Natural killer cell treated with Interleukin-12 subunit alpha and Interleukin-12 subunit beta and Interleukin-15 and Interleukin-18, amount 100 ng/mL, for 72 hours (primary cell): ENCODE results near the gene SERPINE1. TPM values are rescaled to one million over a fixed set of nuclear protein-coding genes. Genes with fewer than 3 reads are reported as not detected.
A peak's percentile ranks its signal among the peaks of the same experiment; 100 is the strongest.

ENCODE experiments used
- ATAC-seq, 2 donors: fragments of 150-1000 bp; cut with Tn5 transposase in 1 of 2; sonication (Bioruptor Pico), chemical (Tn5 transposase) in 1 of 2; 2 replicates each; pipeline ENCODE4 v1.10.0; 2021
- DNase-seq: peaks from one replicate; pipeline ENCODE4 v3.0.0; 2022; ENCODE audit warnings: low spot score
- H3K27ac Mint-ChIP-seq, 2 donors: 1 replicate in 1 of 2; 2 replicates in 1 of 2; pipeline ENCODE4 v1.8.0; 2022; ENCODE audit warnings: mixed read lengths in 2 of 2, mild to moderate bottlenecking in 1 of 2, moderate library complexity in 1 of 2
- H3K27me3 Mint-ChIP-seq, 2 donors: 1 replicate in 1 of 2; 2 replicates in 1 of 2; pipeline ENCODE4 v1.8.0; 2022; ENCODE audit warnings: mixed read lengths in 2 of 2
- H3K36me3 Mint-ChIP-seq: one replicate; pipeline ENCODE4 v1.8.0; 2022; ENCODE audit warnings: mixed read lengths
- H3K4me1 Mint-ChIP-seq, 2 donors: 1 replicate in 1 of 2; 2 replicates in 1 of 2; pipeline ENCODE4 v1.8.0; 2022; ENCODE audit warnings: low read depth in 2 of 2, mixed read lengths in 2 of 2, mild to moderate bottlenecking in 1 of 2
- H3K4me3 Mint-ChIP-seq: one replicate; pipeline ENCODE4 v1.8.0; 2022; ENCODE audit warnings: mixed read lengths
- H3K9me3 Mint-ChIP-seq: 2 replicates; pipeline ENCODE4 v1.8.0; 2022; ENCODE audit warnings: mixed read lengths
- total RNA-seq, 2 donors: library from RNA; stranded (reverse); gene quantifications; one replicate each; pipeline ENCODE4 v1.2.3, GENCODE V29; 2022

SERPINE1 gene
- total RNA-seq, 2 donors from 2014 or later, result not detected

DNA sequence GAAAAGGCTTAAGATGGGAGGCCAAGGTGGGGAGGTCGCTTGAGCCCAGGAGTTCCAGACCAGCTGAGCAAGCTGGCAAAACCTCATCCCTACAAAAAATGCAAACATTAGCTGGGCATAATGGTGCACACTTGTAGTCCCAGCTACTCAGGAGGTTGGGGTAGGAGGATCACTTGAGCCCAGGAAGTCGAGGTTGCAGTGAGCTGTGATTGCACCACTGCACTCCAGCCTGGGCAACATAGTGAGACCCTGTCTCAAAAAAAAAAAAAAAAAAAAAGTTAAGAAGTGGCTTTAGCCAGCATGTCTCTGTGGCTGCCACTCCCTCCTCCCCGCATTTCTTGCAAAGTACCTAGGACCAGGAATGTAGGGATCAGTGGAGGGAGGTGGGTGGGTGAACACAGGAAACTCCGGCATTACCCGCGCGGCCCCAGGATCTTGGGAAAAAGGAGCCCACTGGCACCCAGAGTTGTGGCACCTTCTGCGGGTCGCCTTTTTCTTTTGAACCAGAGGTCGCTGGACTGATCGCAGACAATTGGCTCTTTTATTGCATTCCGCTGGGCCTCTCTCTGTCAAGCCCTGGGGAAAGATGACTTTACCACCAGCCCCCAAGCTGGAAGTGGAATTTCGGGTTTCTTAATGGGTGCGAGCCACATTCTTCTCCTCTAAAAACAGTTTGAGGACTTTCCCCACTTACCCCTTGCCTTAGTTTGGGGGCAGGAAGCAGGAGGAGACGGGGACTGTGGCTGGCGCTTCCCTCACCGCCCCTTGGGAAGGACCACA is 35.0 kb downstream of the SERPINE1 start:
- ATAC-seq (no peak), DNase-seq (no peak)
- Mint-ChIP-seq H3K9me3 (no peaks in the 10 kb centered on the region), H3K27me3 (peaks cover 14% of the 10 kb centered on the region in 2 donors), H3K4me3 (peak overlapping the region; percentile 64), H3K4me1 (peaks cover 10 to 14% of the 10 kb centered on the region in 2 donors), H3K27ac (no peak overlapping the region), H3K36me3 (no peaks in the 10 kb centered on the region)

DNA sequence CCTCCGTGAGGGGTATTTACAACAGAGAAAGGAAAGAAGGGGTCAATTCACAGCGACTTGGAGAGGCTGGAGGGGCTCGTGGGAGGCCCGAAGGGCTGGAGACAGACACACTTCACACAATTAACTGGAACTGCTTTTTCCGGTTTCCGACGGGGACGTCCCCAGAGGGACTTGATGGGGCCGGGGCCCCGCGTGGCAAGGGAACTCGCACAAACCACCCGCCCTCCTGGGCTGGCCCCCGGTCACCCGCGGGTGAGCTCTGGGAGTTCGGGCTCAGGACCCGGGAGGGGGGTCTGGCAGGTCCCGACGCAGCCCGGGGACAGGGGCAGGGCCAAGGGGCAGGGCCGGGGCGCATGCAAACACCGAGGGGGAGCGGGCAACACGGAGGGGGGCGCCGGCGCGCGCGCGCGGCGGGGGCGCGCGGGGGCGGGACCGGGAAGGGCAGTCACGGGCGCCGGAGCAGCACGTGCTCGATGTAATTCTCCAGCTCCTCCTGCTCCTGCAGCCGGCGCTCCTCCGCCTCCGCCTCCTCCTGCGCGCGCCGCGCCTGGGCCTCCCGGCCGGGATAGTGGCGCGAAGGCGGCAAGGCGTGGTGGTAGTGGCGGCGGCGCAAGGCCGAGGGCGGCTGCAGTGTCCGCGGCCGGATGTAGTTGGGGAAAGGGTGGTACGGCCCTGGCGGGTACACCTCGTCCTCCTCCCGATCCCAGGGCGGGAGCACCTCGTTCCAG is 35.8 kb downstream of the SERPINE1 start:
- DNase-seq, result no peak
- Mint-ChIP-seq H3K9me3 (no peaks in the 10 kb centered on the region), H3K36me3 (no peaks in the 10 kb centered on the region), H3K27me3 (peaks cover 22% of the 10 kb centered on the region in 2 donors), H3K4me1 (peaks cover 14 to 20% of the 10 kb centered on the region in 2 donors), H3K27ac (no peak overlapping the region), H3K4me3 (peak overlapping the region; percentile 64)
- peak in 1 of 2 donors; percentile 25 for ATAC-seq

DNA sequence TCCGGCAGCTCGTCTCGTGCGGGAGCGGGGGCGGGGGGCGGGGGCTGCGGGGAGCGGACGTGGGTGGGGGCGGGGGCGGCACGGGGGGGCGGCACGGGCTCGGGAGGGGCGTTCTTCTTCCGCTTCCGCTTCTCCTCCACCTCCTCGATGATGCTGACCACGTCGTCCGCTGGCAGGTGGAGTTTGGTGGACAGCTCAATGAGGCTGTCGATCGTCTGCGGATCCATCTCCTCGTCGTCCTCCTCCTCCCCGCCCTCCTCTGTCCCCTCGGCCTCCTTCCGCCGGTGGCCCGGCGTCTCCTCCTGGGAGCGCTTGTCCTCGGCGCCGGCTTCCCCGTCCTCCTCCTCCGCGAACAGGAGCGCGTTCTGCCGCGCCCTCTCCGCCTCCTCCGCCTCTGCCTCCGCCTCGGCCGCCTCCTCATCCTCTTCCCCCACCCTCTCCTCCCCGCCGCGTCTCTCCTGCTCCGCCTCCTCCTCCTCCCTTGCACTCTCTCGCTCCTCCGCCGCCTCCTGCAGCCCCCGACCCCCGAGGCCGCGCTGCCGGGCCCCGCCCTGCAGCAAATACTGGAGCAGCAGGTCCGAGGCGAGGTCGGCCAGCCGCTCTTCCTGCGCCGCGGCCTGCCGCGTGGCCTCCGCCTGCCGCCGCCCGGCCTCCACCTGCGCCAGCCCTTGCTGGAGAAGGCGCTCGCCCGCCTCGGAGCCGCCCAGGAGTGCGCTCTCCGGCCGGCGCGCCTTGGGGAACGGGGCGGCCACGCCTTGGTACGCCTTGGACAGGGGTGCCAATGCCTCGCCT is 36.6 kb downstream of the SERPINE1 start:
- Mint-ChIP-seq H3K36me3 (no peaks in the 10 kb centered on the region), H3K4me1 (peaks cover 18 to 24% of the 10 kb centered on the region in 2 donors), H3K4me3 (peak overlapping the region; percentile 64), H3K27me3 (peaks cover 27 to 30% of the 10 kb centered on the region in 2 donors), H3K27ac (no peak overlapping the region), H3K9me3 (no peaks in the 10 kb centered on the region)
- DNase-seq (no peak), ATAC-seq (peak; percentile 36 to 40)

DNA sequence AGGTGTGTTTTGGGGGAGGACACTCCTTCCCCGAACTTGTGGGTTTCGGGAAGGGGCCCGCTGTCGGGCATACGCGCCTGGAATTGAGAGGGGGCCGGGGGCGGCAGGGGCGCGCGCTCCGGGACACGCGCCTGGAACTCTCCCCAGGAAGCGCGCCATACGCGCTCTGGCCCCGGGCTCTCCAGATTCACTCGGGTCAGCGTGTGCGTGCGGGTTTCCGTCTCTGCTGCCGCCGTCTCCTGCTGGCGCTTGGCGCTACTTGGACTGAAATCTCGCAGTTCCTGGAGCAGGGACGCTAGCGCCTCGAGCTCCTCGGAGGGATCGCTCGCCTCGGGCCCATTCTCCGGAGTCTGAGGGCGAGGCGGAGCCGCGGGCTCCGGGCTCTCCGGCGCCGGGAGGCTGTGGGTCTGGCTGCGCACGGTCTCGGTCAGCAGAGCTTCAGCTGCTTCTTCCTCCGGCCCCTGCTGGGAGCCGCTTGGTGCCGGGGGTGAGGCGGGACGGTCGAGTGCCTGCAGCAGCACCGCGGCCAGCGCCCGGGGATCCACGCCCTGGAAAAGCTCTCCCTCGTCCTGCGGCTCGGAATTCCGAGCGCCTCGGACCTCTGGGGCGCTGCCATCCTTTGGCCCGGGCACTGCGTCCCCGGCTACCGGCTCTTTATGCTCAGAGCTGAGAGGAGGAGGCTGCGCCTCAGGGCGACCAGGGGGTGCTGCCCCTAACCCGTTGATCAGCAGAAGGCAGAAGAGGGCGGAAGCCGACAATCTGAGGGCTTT is 37.4 kb downstream of the SERPINE1 start:
- H3K9me3 Mint-ChIP-seq, result no peaks in the 10 kb centered on the region
- no peak for ATAC-seq
- H3K36me3 Mint-ChIP-seq, result no peaks in the 10 kb centered on the region
- peaks cover 32 to 38% of the 10 kb centered on the region in 2 donors for H3K27me3 Mint-ChIP-seq
- peak overlapping the region; percentile 36 for H3K4me3 Mint-ChIP-seq
- peaks cover 26 to 29% of the 10 kb centered on the region in 2 donors for H3K4me1 Mint-ChIP-seq
- H3K27ac Mint-ChIP-seq, result no peak overlapping the region
- no peak for DNase-seq

DNA sequence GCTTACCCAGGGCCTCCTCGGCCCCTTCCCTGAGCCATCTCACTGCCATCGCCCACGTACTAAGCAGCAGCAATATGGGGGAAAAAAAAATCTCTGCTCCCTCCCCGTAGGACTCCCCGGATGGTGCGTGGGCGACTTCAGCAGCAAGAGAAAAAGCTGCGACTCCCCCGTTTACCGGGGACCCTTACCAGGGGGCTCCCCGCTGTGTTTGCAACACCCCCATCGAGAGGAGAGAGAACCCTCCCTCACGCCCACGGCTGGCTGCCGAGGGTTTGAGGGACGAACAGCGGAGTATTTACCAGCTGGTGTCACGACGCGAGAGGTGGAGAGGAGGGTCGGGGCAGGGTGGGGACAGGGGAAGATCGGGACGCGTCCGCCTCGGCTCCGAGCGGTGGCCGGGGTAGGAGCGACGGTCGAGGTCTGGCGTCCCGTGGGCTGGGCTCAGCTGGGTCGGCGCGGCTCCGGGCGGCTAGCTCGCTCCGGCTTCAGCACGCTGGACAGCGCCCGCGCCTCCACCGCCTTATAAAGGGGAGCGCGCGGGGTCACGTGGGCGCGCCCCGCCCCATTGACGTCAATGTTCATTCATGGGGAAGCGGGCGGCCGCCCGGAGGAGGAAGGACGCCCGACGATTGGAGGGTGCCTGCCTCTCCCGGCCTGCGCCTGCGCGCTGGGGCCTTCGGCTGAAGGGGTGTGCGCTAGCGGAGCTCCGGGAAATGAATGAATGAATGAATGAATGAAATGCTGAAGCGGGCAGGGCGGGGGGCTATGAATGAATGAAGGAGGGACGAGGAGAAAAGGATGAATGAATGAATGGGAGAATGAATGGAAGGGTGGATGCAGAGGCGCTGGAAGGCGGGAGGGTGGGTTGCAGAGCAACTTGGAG is 38.4 kb downstream of the SERPINE1 start, which contains the start of gene VGF:
VGF (minus strand) TSS at position 495 of the 883 bp plus-strand sequence. CDS start 726 bp downstream, outside the sequence.
- H3K36me3 Mint-ChIP-seq, result no peaks in the 10 kb centered on the region
- no peaks in the 10 kb centered on the region for H3K9me3 Mint-ChIP-seq
- peak within 1 kb of the TSS; percentile 76 for H3K4me3 Mint-ChIP-seq
- ATAC-seq (peak; percentile 89 to 95), DNase-seq (peak; percentile 95)
- peaks cover 39 to 48% of the 10 kb centered on the region in 2 donors for H3K27me3 Mint-ChIP-seq
- peaks cover 32 to 36% of the 10 kb centered on the region in 2 donors for H3K4me1 Mint-ChIP-seq
- peak within 1 kb of the TSS in 1 of 2 donors; percentile 74 for H3K27ac Mint-ChIP-seq

DNA sequence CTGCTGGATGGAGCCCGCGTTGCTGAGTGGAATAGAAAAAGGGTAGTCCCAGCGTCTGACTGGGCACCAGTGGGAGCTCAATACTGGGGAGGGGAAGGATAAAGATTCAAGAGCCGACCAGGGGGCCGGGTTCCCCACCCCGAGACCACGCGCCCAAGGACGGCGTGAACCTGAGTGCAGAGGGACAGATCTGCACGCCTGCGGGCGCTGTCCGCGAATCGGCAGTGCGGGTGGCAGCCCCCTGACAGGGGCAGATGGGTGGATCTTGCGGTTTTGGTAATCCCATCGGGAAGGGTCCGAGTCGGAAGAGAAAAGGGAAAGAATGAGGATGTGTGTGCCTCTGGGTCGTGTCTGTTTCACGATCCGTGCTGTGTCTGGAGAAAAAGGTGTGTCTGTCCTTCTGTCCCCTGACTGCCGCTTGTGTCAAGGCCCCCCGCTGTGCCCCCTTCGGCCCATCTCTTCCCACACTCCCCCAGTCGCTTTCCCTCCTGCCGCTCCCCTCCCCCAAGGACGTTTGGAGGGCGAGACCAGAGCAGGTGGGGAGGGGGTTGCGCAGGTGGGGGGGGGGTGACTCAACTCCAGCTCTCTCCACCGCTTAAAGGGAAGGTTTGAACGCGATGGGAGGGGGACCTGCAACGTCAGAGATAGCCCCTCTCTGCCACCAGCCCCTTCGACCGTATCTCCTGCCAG is 39.2 kb downstream of the SERPINE1 start:
- peak overlapping the region in 1 of 2 donors; percentile 74 for H3K27ac Mint-ChIP-seq
- no peaks in the 10 kb centered on the region for H3K9me3 Mint-ChIP-seq
- peaks cover 46 to 56% of the 10 kb centered on the region in 2 donors for H3K27me3 Mint-ChIP-seq
- DNase-seq, result no peak
- no peak for ATAC-seq
- no peaks in the 10 kb centered on the region for H3K36me3 Mint-ChIP-seq
- peaks cover 39 to 43% of the 10 kb centered on the region in 2 donors for H3K4me1 Mint-ChIP-seq
- H3K4me3 Mint-ChIP-seq, result peak overlapping the region; percentile 76

DNA sequence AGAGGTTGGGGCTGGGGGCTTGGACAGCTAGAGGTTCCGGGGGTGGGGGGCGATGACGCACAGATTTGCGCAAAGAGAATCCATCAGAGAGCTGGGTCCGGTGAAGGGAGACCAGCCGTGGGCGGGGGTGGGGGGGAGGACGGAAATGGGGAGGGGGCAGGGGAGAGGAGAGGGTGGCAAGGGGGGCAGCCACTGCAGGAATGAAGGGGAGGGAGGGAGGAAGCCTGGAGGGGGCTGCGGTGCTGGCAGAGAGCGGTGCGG is 39.7 kb downstream of the SERPINE1 start:
- Mint-ChIP-seq H3K9me3 (no peaks in the 10 kb centered on the region), H3K36me3 (no peaks in the 10 kb centered on the region), H3K27ac (no peak overlapping the region), H3K4me3 (no peak overlapping the region), H3K27me3 (peaks cover 50 to 61% of the 10 kb centered on the region in 2 donors), H3K4me1 (peaks cover 44 to 48% of the 10 kb centered on the region in 2 donors)
- DNase-seq (no peak), ATAC-seq (no peak)

DNA sequence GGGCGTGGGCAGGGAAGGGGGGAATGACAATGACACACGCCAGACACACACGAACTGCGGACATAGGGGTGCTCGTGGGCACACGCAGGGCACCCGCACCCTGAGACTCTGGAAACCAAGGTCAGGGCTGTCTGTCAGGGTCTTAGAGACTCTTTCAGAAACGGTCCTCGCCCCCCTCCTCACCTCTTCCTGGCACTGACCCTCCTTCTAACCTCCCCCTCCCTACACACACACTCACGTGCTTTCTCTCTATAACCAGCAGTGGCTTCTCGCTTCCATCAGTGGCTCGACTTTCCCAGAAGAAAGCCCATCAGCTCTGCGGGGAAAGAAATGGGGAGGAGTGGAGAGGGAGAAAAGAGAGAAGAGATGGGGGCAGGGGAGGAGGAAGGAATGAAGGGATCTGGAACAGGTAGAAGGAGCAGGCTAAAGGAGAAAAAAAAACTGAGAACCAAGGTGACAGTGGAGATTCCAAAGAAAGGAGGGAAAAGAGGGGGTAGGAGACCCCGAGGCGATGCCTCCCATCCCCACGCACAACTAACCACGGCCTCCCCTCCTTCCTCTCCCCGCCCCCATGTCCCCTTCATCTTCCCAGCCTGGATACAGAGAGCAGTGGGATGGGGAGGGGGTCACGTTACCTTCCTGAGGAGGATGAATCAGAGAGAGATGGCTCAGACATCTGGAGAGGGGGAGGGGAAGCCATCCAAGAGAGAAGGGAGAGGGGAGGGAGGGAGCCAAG is 40.2 kb downstream of the SERPINE1 start:
- Mint-ChIP-seq H3K27ac (no peak overlapping the region), H3K4me3 (peak overlapping the region; percentile 32), H3K27me3 (peaks cover 53 to 66% of the 10 kb centered on the region in 2 donors), H3K4me1 (peaks cover 47 to 51% of the 10 kb centered on the region in 2 donors), H3K36me3 (no peaks in the 10 kb centered on the region), H3K9me3 (no peaks in the 10 kb centered on the region)
- ATAC-seq (no peak), DNase-seq (no peak)

DNA sequence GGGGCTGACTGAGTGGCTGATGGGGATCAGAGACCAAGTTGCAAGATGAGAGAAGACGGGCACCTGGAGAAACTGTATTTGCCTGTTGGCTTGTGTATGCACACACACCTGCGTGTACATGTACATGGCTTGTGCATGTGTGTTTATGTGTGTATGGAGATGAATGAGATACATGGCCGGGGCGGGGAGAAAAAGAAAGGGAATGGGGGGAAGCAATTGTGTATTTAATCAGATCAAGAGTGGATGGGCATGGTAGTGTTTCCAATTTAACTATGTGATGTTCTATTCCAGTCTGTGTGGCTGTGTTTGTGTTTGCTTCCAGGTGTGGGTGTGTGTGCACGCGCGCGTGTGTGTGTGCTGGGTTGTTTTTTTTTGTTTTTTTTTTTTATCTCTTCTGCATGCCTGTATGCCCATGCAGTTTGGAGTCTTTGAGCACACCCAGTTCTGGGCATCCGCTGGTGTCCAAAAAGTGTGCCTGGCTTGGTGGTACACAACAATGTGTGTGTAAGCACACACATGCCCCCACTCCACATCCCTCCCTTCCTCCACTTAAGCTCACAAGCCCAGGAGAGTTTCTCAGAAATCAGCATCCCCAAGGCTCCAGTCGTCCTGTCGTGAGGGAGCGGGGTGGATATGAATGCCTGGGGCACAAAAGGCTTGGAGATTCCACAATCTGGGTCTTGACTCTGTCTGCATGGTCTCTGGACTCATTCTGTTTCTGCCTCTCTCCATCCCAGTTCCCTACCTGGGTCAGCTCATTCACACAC is 40.9 kb downstream of the SERPINE1 start:
- DNase-seq (no peak), ATAC-seq (no peak)
- no peak overlapping the region for H3K4me3 Mint-ChIP-seq
- H3K36me3 Mint-ChIP-seq, result no peaks in the 10 kb centered on the region
- peak overlapping the region; percentile 6 to 24 for H3K27ac Mint-ChIP-seq
- H3K4me1 Mint-ChIP-seq, result peaks cover 47 to 51% of the 10 kb centered on the region in 2 donors
- peaks cover 56 to 70% of the 10 kb centered on the region in 2 donors for H3K27me3 Mint-ChIP-seq
- no peaks in the 10 kb centered on the region for H3K9me3 Mint-ChIP-seq

DNA sequence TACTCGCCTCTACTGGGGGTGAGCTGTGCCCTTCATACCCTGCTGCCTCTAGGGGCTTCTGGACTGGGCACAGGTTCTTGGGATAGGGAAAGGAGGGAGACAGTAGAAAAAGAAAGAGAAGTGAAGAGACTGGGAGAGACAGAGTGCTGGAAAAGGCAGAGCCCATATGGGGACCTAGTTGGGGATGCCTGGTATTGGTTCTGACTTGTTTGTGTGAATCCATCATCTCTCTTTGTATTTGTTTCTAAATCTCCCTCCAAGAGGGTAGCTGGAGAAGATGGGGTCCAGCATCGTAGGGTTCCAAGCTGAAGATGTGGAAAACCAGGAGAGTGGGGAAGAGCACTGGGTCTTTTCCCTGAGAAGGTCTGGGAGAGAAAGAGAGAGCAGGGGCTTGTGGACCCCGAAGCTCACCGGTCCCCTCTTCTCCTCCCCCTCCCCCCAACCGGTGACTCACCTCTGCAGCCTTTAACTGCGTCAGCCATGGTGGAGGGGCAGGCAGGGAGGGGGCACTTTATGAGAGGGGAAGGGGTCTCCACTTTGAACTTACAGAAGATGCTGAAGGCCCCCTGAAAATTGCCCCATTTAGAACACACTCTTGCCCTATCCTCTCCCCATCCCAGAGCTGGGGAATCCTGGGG is 41.6 kb downstream of the SERPINE1 start:
- Mint-ChIP-seq H3K27ac (peak overlapping the region; percentile 6 to 24), H3K27me3 (peaks cover 54 to 72% of the 10 kb centered on the region in 2 donors), H3K36me3 (no peaks in the 10 kb centered on the region), H3K9me3 (no peaks in the 10 kb centered on the region), H3K4me3 (peak overlapping the region; percentile 38), H3K4me1 (peaks cover 47 to 51% of the 10 kb centered on the region in 2 donors)
- no peak for ATAC-seq
- DNase-seq, result no peak
